PC-9 (cell line): ENCODE results near the gene PDLIM5.

Source experiments
- EZH2 ChIP-seq: fragments of 200-600 bp; sonication (generic); IDR thresholded peaks from 2 replicates; pipeline ENCODE4 v1.8.0; 2017; ENCODE audit warnings: antibody characterized with exemption, low read depth
- TF ChIP-seq, protein P1 (sequence below): fragments of 200-600 bp; sonication (generic); conservative IDR thresholded peaks from 2 replicates; pipeline ENCODE4 v1.6.1; 2017; ENCODE audit warnings: mixed run types, antibody characterized with exemption, mild to moderate bottlenecking, moderate library complexity

- no peak for TF ChIP-seq EZH2
- TF ChIP-seq, protein P1, sequence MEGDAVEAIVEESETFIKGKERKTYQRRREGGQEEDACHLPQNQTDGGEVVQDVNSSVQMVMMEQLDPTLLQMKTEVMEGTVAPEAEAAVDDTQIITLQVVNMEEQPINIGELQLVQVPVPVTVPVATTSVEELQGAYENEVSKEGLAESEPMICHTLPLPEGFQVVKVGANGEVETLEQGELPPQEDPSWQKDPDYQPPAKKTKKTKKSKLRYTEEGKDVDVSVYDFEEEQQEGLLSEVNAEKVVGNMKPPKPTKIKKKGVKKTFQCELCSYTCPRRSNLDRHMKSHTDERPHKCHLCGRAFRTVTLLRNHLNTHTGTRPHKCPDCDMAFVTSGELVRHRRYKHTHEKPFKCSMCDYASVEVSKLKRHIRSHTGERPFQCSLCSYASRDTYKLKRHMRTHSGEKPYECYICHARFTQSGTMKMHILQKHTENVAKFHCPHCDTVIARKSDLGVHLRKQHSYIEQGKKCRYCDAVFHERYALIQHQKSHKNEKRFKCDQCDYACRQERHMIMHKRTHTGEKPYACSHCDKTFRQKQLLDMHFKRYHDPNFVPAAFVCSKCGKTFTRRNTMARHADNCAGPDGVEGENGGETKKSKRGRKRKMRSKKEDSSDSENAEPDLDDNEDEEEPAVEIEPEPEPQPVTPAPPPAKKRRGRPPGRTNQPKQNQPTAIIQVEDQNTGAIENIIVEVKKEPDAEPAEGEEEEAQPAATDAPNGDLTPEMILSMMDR: peak; percentile 77
Measured at GRCh38 chr4:94595880-94596483, 144.2 kb downstream of the PDLIM5 start.
